Measurements from ENCODE around the gene STRBP. TPM values are rescaled to one million over a fixed set of nuclear protein-coding genes. Genes with fewer than 3 reads are reported as not detected.

The STRBP gene
- total and polyA plus RNA-seq, 2 of the 8 experiments (the other 6 are each of a cell fraction or from before 2014, with no cell fraction given) = 29.7 to 105 TPM

DNA sequence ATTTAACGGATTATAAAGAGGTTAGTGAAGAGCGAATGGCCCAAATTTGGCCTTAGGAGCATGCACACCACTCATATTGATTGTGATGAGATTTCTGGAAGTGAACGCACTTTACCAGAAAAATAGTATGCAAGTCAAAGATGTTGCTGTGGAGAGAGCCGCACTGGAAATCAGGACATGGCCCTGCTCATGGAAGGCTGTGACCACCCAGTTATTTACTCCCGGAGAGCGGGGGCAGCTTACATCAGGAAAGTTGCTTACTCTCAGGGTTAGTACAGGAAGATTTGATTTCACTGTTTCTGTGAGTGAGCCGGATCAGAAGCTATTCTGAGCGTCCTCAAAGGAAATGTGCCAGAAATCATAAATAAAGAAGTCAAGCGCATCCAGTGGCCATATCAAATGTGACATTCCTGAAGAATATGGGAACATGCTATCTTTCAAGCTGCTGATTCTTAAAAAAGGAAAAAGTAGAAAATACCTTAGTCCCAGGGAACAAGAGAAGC, 42.9 kb upstream of the STRBP start (continued):
- TF ChIP-seq, protein P1, sequence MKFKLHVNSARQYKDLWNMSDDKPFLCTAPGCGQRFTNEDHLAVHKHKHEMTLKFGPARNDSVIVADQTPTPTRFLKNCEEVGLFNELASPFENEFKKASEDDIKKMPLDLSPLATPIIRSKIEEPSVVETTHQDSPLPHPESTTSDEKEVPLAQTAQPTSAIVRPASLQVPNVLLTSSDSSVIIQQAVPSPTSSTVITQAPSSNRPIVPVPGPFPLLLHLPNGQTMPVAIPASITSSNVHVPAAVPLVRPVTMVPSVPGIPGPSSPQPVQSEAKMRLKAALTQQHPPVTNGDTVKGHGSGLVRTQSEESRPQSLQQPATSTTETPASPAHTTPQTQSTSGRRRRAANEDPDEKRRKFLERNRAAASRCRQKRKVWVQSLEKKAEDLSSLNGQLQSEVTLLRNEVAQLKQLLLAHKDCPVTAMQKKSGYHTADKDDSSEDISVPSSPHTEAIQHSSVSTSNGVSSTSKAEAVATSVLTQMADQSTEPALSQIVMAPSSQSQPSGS (IDR thresholded peaks at IDR 0.05; ENCODE audit: low read length) = no peak
- TF ChIP-seq JUND (IDR thresholded peaks at IDR 0.05; ENCODE audit: low read length) (no peak), EP300 (IDR thresholded peaks at IDR 0.05; ENCODE audit: borderline replicate concordance in 1 of 2, low read depth in 2 of 2, low read length in 2 of 2) (no peak), KDM1A (IDR thresholded peaks at IDR 0.05; ENCODE audit: borderline replicate concordance, low read length) (no peak), FOSL1 (IDR thresholded peaks at IDR 0.05; ENCODE audit: insufficient read depth, low read depth, low read length) (no peak), RAD21 (IDR thresholded peaks at IDR 0.05 in 1 of 2, conservative IDR thresholded peaks at IDR 0.05 in 1 of 2; ENCODE audit: low read depth in 2 of 2, low read length in 2 of 2) (no peak)

Data from H1 (cell line).